Psoas muscle (tissue), 8 donors: ENCODE data around the gene ST3GAL2. TPM values are rescaled to one million over a fixed set of nuclear protein-coding genes. Genes with fewer than 3 reads are reported as not detected.

ENCODE experiments used
- ATAC-seq, 4 donors: fragments of 200-7000 bp; cut with Tn5 transposase; one replicate each; pipeline ENCODE4 v1.9.1; 2020; ENCODE audit warnings: moderate library complexity in 3 of 4, mild to moderate bottlenecking in 2 of 4
- DNase-seq, 2 donors: peaks; one replicate each; pipeline ENCODE4 v3.0.0-alpha.2; 2020
- H3K27ac ChIP-seq: fragments of 200-600 bp; one replicate; pipeline ENCODE4 v1.8.0; 2022
- H3K27me3 ChIP-seq, 3 donors: fragments of 200-600 bp in 1 of 3; one replicate each; pipeline versions ENCODE4 v1.6.1 to v1.8.0; 2013 to 2022; ENCODE audit warnings: low read length in 2 of 3, mild to moderate bottlenecking in 2 of 3, moderate library complexity in 1 of 3; ENCODE audit not compliant: insufficient read depth in 3 of 3
- H3K36me3 ChIP-seq, 2 donors: fragments of 200-600 bp in 1 of 2; one replicate each; pipeline versions ENCODE4 v1.6.1 to v1.8.0; 2013 to 2022; ENCODE audit warnings: low read depth in 1 of 2, mild to moderate bottlenecking in 1 of 2, moderate library complexity in 1 of 2; ENCODE audit not compliant: insufficient read depth in 1 of 2
- H3K4me1 ChIP-seq: fragments of 200-600 bp; one replicate; pipeline ENCODE4 v1.8.0; 2022
- H3K4me3 ChIP-seq: fragments of 200-600 bp; one replicate; pipeline ENCODE4 v1.8.0; 2022; ENCODE audit warnings: mild to moderate bottlenecking
- H3K9me3 ChIP-seq: fragments of 200-600 bp; one replicate; pipeline ENCODE4 v1.8.0; 2022
- WGBS, 3 donors: extraction: QIAGEN DNeasy Blood & Tissue Kit; methylation state at CpG; one replicate each; pipeline versions ENCODE4 v1.1.6 to v1.1.7; 2013; 5-methylcytosine and 5-hydroxymethylcytosine counted together
- intact Hi-C, 2 donors: fragments of 100-400 bp; cut with DNase I; formaldehyde crosslinking; loops; one replicate each; pipeline versions ENCODE4 v1.11.0 to v1.14.2; 2022
- polyA plus RNA-seq, 3 donors: library from polyadenylated mRNA; stranded (reverse); fragments of 200-250 nt; gene quantifications; one replicate each; pipeline ENCODE4 v1.2.3, GENCODE V29; 2013
- total RNA-seq, 4 donors: library from RNA; stranded (reverse); fragmentation: NEBNext Ultra II Directional in 2 of 4; extraction: Animal tissue kit (Norgen Biotek cat#: 25700) in 2 of 4; gene quantifications; one replicate each; pipeline versions ENCODE4 v1.2.1 to v1.2.4, GENCODE V29; 2021 to 2023
- TF ChIP-seq, protein P1 (sequence below): fragments of 200-600 bp; IDR thresholded peaks from one replicate; pipeline ENCODE4 v1.8.0; 2022; ENCODE audit warnings: antibody characterized with exemption
- donor health status: healthy with polysubstance abuse.
- donor health status: DM: no; HTN: no; CAD: no; lungs with moderate emphysema.
- donor health status: Bipolar disorder and iron deficiency.
- donor health status: healthy.
- donor health status: DM: yes; HTN: yes; CAD: no.
- donor health status: DM: no; HTN: no; CAD: no.
- donor health status: DM: no; HTN: no; CAD: no.
- donor health status: DM: yes; HTN: yes; CAD: no.

ST3GAL2 gene
- total and polyA plus RNA-seq, 7 donors: 7.0 to 33.0 (median 19.8) TPM

DNA sequence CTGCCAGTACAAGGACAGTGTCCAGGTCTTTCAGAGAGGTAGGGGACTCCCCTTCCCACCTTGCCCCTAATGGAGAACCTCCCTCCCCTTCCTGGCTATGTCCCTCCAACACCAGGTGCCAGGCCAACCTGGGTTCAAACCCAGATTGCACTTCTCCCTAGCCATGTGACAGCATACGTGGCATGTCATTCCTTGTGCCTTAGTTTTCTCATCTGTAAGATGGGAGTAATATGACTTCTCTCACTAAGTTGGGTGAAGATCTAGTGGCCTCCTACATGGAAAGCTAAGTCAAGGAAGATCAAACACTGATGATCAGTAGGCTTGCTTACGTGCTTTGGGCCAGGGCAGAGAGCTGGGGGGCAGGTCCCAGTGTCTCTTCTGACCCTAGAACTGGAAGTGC lies 24.3 kb upstream of the ST3GAL2 start:
- no peak for DNase-seq
- H3K4me1 ChIP-seq: peaks cover 26% of the 10 kb centered on the region
- H3K27me3 ChIP-seq: no peaks in the 10 kb centered on the region
- no peak for ATAC-seq
- peaks cover 0 to 43% of the 10 kb centered on the region in 2 donors for H3K36me3 ChIP-seq
- TF ChIP-seq, protein P1, sequence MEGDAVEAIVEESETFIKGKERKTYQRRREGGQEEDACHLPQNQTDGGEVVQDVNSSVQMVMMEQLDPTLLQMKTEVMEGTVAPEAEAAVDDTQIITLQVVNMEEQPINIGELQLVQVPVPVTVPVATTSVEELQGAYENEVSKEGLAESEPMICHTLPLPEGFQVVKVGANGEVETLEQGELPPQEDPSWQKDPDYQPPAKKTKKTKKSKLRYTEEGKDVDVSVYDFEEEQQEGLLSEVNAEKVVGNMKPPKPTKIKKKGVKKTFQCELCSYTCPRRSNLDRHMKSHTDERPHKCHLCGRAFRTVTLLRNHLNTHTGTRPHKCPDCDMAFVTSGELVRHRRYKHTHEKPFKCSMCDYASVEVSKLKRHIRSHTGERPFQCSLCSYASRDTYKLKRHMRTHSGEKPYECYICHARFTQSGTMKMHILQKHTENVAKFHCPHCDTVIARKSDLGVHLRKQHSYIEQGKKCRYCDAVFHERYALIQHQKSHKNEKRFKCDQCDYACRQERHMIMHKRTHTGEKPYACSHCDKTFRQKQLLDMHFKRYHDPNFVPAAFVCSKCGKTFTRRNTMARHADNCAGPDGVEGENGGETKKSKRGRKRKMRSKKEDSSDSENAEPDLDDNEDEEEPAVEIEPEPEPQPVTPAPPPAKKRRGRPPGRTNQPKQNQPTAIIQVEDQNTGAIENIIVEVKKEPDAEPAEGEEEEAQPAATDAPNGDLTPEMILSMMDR: no peak
- 92 to 100% (median 96%) methylated on average over 2 of the region's 2 CpGs for WGBS, 3 donors
- no peaks in the 10 kb centered on the region for H3K9me3 ChIP-seq
- intact Hi-C loops: no loop called here
- H3K27ac ChIP-seq: no peak overlapping the region
- H3K4me3 ChIP-seq: no peak overlapping the region

DNA sequence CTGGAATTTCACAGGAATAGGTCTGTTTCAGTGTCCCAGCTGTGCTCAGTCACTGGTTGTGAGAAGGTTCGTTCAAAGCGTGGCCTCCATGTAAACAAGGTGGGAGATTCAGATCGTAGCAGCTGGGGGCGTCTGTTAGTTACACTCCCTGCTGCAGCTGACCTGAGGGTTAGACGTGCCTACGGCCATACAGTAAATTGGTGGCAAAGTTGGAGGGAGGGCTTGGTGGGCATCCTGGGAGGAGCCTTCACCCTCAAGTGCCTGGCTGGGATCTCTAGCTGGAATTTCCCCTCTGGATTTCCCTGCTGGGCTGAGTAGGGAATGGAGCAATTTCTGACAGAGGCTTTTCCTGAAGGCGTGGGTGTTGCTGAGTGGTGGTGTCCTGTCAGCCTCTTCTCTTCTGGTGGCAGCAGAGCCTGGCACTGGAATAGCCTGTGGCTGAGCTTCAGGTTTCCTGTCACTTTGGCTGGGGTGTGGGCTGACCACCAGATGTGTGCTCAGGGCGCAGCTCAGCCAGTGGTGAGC lies 21.9 kb upstream of the ST3GAL2 start:
- Histone ChIP-seq H3K4me3 (no peak overlapping the region), H3K9me3 (no peaks in the 10 kb centered on the region), H3K27ac (peak overlapping the region; percentile 2), H3K36me3 (peaks cover 0 to 32% of the 10 kb centered on the region in 2 donors), H3K27me3 (no peaks in the 10 kb centered on the region), H3K4me1 (peaks cover 13% of the 10 kb centered on the region)
- intact Hi-C loops: no loop called here
- ATAC-seq (peak; percentile 83 to 85 (median 84)), DNase-seq (no peak)
- TF ChIP-seq, protein P1: no peak
- WGBS, 3 donors: 45 to 58% (median 49%) methylated on average over 8 of the region's 8 CpGs

DNA sequence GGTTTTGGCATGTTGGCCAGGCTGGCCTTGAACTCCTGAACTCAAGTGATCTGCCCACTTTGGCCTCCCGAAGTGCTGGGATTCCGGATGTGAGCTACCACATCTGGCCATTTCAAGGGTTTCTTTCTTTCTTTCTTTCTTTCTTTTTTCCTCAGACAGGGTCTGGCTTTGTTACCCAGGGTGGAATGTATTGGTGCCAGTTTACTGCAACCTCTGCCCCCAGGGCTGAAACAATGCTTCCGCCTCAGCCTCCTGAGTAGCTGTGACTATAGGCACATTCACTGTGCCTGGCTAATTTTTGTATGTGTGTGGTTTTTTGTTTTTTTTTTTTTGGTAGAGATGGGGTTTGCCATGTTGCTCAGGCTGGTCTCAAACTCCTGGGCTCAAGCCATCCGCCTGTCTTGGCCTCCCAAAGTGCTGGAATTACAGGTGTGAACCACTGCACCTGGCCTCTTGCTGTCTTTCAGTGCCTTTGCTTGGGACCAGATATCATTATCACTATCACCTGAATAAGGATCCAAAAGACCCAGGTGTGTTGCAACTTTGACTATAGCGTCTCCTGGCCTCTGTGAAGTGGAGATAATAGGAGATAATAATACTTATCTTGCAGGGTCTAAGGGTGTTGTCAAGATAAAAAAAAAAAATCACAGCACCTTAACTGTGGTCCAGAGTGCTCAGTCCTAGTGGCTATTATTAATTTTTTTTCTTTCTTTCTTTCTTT lies 18.7 kb upstream of the ST3GAL2 start:
- intact Hi-C loops: no loop called here
- ATAC-seq (no peak), DNase-seq (no peak)
- TF ChIP-seq, protein P1: no peak
- Histone ChIP-seq H3K4me3 (no peak overlapping the region), H3K9me3 (no peaks in the 10 kb centered on the region), H3K36me3 (peaks cover 0 to 3% of the 10 kb centered on the region in 2 donors), H3K4me1 (peaks cover 17% of the 10 kb centered on the region), H3K27me3 (no peaks in the 10 kb centered on the region), H3K27ac (no peak overlapping the region)
- WGBS, 3 donors: 91 to 94% (median 92%) methylated on average over 5 of the region's 5 CpGs

DNA sequence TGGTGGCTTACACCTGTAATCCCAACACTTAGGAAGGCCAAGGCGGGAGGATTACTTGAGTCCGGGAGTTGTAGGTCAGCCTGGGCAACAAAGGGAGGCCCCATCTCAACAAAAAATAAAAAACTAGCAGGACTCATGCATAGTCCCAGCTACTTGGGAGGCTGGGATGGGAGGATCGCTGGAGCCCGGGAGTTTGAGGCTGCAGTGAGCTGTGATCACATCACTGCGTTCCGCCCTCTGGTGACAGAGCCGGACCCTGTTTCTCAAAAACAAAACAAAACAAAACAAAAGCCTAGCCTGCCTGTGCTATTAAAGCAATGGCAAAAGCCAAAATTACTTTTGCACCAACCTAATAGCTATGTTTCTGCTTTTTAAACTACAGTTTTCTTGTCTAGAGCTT lies 17.0 kb upstream of the ST3GAL2 start:
- peaks cover 0 to under 1% (median 0%) of the 10 kb centered on the region in 3 donors for H3K27me3 ChIP-seq
- 82 to 87% (median 86%) methylated on average over 7 of the region's 7 CpGs for WGBS, 3 donors
- peak overlapping the region; percentile 98 for H3K4me3 ChIP-seq
- DNase-seq: no peak
- no peak for ATAC-seq
- intact Hi-C loops: loop anchor here in 1 of 2 donors (2.0 kb wide), 1 partner anchor 17 kb away; the partner anchor contains the start of gene ST3GAL2
- no peak overlapping the region for H3K27ac ChIP-seq
- TF ChIP-seq, protein P1: no peak
- peaks cover 9% of the 10 kb centered on the region for H3K4me1 ChIP-seq
- H3K9me3 ChIP-seq: no peaks in the 10 kb centered on the region
- peaks cover 0 to 3% of the 10 kb centered on the region in 2 donors for H3K36me3 ChIP-seq
